Measurements from ENCODE around the gene SPTLC2.

DNA sequence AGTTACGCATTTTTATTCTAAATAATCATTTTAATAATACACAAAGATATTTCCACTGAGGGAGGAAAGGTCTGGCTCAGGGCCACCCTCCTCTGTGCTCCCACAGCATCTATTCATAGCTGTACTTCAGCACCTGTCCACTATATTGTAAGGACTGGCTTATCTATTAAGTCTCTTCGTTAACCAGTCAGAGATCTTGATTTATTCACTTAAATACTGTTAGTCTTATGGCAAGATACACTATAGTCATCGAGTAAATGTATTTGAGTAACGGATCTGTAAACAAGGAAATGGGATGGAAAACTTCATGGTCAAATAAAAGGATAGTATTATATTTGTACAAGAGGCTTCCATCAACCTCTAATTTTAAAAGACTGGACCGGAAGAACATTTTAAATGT is 54.6 kb downstream of the SPTLC2 start:
- TF ChIP-seq, protein P1, sequence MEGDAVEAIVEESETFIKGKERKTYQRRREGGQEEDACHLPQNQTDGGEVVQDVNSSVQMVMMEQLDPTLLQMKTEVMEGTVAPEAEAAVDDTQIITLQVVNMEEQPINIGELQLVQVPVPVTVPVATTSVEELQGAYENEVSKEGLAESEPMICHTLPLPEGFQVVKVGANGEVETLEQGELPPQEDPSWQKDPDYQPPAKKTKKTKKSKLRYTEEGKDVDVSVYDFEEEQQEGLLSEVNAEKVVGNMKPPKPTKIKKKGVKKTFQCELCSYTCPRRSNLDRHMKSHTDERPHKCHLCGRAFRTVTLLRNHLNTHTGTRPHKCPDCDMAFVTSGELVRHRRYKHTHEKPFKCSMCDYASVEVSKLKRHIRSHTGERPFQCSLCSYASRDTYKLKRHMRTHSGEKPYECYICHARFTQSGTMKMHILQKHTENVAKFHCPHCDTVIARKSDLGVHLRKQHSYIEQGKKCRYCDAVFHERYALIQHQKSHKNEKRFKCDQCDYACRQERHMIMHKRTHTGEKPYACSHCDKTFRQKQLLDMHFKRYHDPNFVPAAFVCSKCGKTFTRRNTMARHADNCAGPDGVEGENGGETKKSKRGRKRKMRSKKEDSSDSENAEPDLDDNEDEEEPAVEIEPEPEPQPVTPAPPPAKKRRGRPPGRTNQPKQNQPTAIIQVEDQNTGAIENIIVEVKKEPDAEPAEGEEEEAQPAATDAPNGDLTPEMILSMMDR (IDR thresholded peaks at IDR 0.05) = no peak
- TF ChIP-seq POLR2A (IDR thresholded peaks at IDR 0.05) (no peak), POLR2AphosphoS5 (IDR thresholded peaks at IDR 0.05) (peak; percentile 25)

Measured in prostate gland (tissue), 2 donors.